H1 (cell line): Measurements from ENCODE around the gene RFPL2. TPM values are rescaled to one million over a fixed set of nuclear protein-coding genes. Genes with fewer than 3 reads are reported as not detected.
"Not testable (repeated sequence)": the region's sequence is repeated elsewhere in the genome, so short reads cannot be mapped to it uniquely, and the experiment has no call there.

ENCODE experiments used
- CTCF ChIA-PET: fragments of 300-600 bp; sonication (Branson Sonifier 250); formaldehyde crosslinking; loops from one replicate; lab custom pipeline; 2021; ENCODE audit not compliant: partially characterized antibody; lab: Charles Lee
- POLR2A ChIA-PET: fragments of 300-600 bp; sonication (Branson Sonifier 250); formaldehyde crosslinking; loops from one replicate; lab custom pipeline; 2021; ENCODE audit warnings: inconsistent platforms; ENCODE audit not compliant: partially characterized antibody; lab: Charles Lee
- DNase-seq, 2 experiments: peaks; one replicate each; pipeline versions ENCODE4 v3.0.0 to v3.0.0-alpha.2; 2010 to 2022; ENCODE audit warnings: low spot score in 2 of 2, low read depth in 1 of 2, mixed read lengths in 1 of 2
- FAIRE-seq: peaks from 2 replicates; lab custom pipeline; 2011; peaks lifted over from hg19 to GRCh38; lab: Jason Lieb, UNC
- H2AFZ ChIP-seq: 2 replicates; pipeline ENCODE4 v1.8.1; 2012; ENCODE audit warnings: low read length, inconsistent platforms
- H2AK5ac ChIP-seq: 2 replicates; pipeline ENCODE4 v1.6.1; 2013; ENCODE audit warnings: low read depth, low read length
- H2BK120ac ChIP-seq: replicated peaks from 2 replicates; pipeline ENCODE3; 2013; ENCODE audit warnings: low read depth, low read length, inconsistent platforms
- H2BK12ac ChIP-seq: 2 replicates; pipeline ENCODE4 v1.6.1; 2013; ENCODE audit warnings: low read depth, low read length
- H2BK15ac ChIP-seq: 2 replicates; pipeline ENCODE4 v1.6.1; 2013; ENCODE audit warnings: low read length
- H2BK20ac ChIP-seq: 2 replicates; pipeline ENCODE4 v1.6.1; 2013; ENCODE audit warnings: low read length
- H2BK5ac ChIP-seq: 2 replicates; pipeline ENCODE4 v1.6.1; 2013; ENCODE audit warnings: low read depth, low read length
- H3K14ac ChIP-seq: 2 replicates; pipeline ENCODE4 v1.6.1; 2013; ENCODE audit warnings: inconsistent platforms; ENCODE audit not compliant: insufficient read length
- H3K18ac ChIP-seq: 2 replicates; pipeline ENCODE4 v1.6.1; 2013; ENCODE audit warnings: low read length; ENCODE audit errors: extremely low read depth
- H3K23ac ChIP-seq: 2 replicates; pipeline ENCODE4 v1.6.1; 2013; ENCODE audit warnings: inconsistent platforms; ENCODE audit not compliant: insufficient read length
- H3K23me2 ChIP-seq: 2 replicates; pipeline ENCODE4 v1.6.1; 2013; ENCODE audit warnings: low read depth, low read length
- H3K27ac ChIP-seq: 2 replicates; pipeline ENCODE4 v1.6.1; 2011; ENCODE audit warnings: low read depth, low read length, inconsistent platforms
- H3K27me3 ChIP-seq, 4 experiments: replicated peaks in 1 of 4; 1 replicate in 1 of 4; 2 replicates in 3 of 4; pipeline versions ENCODE4 v1.6.1 to v1.8.1; 2011 to 2013; ENCODE audit warnings: low read length in 3 of 4, mild to moderate bottlenecking in 3 of 4, inconsistent platforms in 2 of 4, mixed read lengths in 2 of 4, moderate library complexity in 1 of 4; ENCODE audit not compliant: control insufficient read depth in 3 of 4, insufficient read depth in 3 of 4; ENCODE audit errors: extremely low read depth in 1 of 4
- H3K36me3 ChIP-seq, 4 experiments: 2 replicates each; pipeline versions ENCODE4 v1.6.1 to v1.8.1; 2011 to 2013; ENCODE audit warnings: mild to moderate bottlenecking in 4 of 4, low read length in 3 of 4, moderate library complexity in 2 of 4, control low read depth in 1 of 4, inconsistent platforms in 1 of 4; ENCODE audit not compliant: insufficient read depth in 4 of 4, control insufficient read depth in 2 of 4
- H3K4ac ChIP-seq: replicated peaks from 2 replicates; pipeline ENCODE3; 2013; ENCODE audit warnings: low read length, low read depth, mixed read lengths, inconsistent platforms; ENCODE audit not compliant: insufficient read length
- H3K4me1 ChIP-seq, 4 experiments: replicated peaks in 1 of 4; 1 replicate in 1 of 4; 2 replicates in 3 of 4; pipeline versions ENCODE4 v1.6.1 to v1.8.1; 2011 to 2013; ENCODE audit warnings: low read length in 3 of 4, inconsistent platforms in 2 of 4, mixed read lengths in 1 of 4; ENCODE audit not compliant: insufficient read depth in 4 of 4, control insufficient read depth in 3 of 4
- H3K4me2 ChIP-seq, 2 experiments: 2 replicates each; pipeline versions ENCODE4 v1.6.1 to v1.8.1; 2011 to 2013; ENCODE audit warnings: low read depth in 2 of 2, low read length in 2 of 2, control low read depth in 1 of 2, inconsistent platforms in 1 of 2, mild to moderate bottlenecking in 1 of 2; ENCODE audit not compliant: insufficient read depth in 1 of 2
- H3K4me3 ChIP-seq, 4 experiments: fragments of 200-600, 300-600 bp in 1 of 4; sonication (generic), shearing (Covaris generic), sonication (Bioruptor Twin) in 1 of 4; 2 replicates each; pipeline versions ENCODE4 v1.5.1 to v1.8.1; 2011 to 2016; ENCODE audit warnings: low read length in 4 of 4, low read depth in 3 of 4, control low read depth in 2 of 4, inconsistent platforms in 2 of 4, mild to moderate bottlenecking in 2 of 4, mixed read lengths in 1 of 4, moderate library complexity in 1 of 4; ENCODE audit not compliant: insufficient read depth in 2 of 4; ENCODE audit errors: extremely low read depth in 1 of 4
- H3K56ac ChIP-seq: replicated peaks from 2 replicates; pipeline ENCODE3; 2013; ENCODE audit warnings: low read depth, mild to moderate bottlenecking, mixed read lengths, low read length, inconsistent platforms; ENCODE audit not compliant: insufficient read length
- H3K79me1 ChIP-seq: 2 replicates; pipeline ENCODE4 v1.6.1; 2013; ENCODE audit warnings: low read depth, low read length, control low read depth
- H3K79me2 ChIP-seq, 2 experiments: 2 replicates each; pipeline versions ENCODE4 v1.6.1 to v1.8.1; 2012 to 2013; ENCODE audit warnings: low read length in 2 of 2, mild to moderate bottlenecking in 2 of 2, inconsistent platforms in 1 of 2; ENCODE audit not compliant: insufficient read depth in 2 of 2, control insufficient read depth in 1 of 2
- H3K9ac ChIP-seq, 4 experiments: replicated peaks in 1 of 4; 1 replicate in 1 of 4; 2 replicates in 3 of 4; pipeline versions ENCODE4 v1.6.1 to v1.8.1; 2011 to 2013; ENCODE audit warnings: low read depth in 3 of 4, low read length in 3 of 4, control low read depth in 2 of 4, mild to moderate bottlenecking in 2 of 4, moderate library complexity in 2 of 4, inconsistent platforms in 1 of 4; ENCODE audit errors: extremely low read depth in 1 of 4
- H3K9me3 ChIP-seq, 2 experiments: 2 replicates each; pipeline versions ENCODE4 v1.6.1 to v1.8.1; 2012 to 2013; ENCODE audit warnings: mild to moderate bottlenecking in 2 of 2, moderate library complexity in 2 of 2, control low read depth in 1 of 2, inconsistent platforms in 1 of 2, low read depth in 1 of 2, low read length in 1 of 2, mixed read lengths in 1 of 2; ENCODE audit not compliant: insufficient read depth in 2 of 2
- H4K20me1 ChIP-seq, 2 experiments: replicated peaks in 1 of 2; 2 replicates each; pipeline versions ENCODE3 to v1.8.1; 2011 to 2013; ENCODE audit warnings: inconsistent platforms in 2 of 2, low read length in 2 of 2, mild to moderate bottlenecking in 1 of 2; ENCODE audit not compliant: insufficient read depth in 2 of 2, control insufficient read depth in 1 of 2
- H4K5ac ChIP-seq: 2 replicates; pipeline ENCODE4 v1.6.1; 2013; ENCODE audit warnings: low read length, low read depth, mixed read lengths, inconsistent platforms; ENCODE audit not compliant: insufficient read length
- H4K8ac ChIP-seq: 2 replicates; pipeline ENCODE4 v1.8.0; 2013; ENCODE audit warnings: mild to moderate bottlenecking, moderate library complexity, low read length, inconsistent platforms; ENCODE audit not compliant: insufficient read depth; ENCODE audit errors: extremely low read depth
- H4K91ac ChIP-seq: replicated peaks from 2 replicates; pipeline ENCODE3; 2013; ENCODE audit warnings: low read length, mixed read lengths, inconsistent platforms; ENCODE audit not compliant: insufficient read length
- WGBS, 2 experiments: shearing (Covaris generic) in 1 of 2; methylation state at CpG; one replicate each; pipeline versions ENCODE4 v1.1.6 to v1.1.7; 2013 to 2015; ENCODE audit warnings: low lambda C conversion rate in 2 of 2, mixed read lengths in 2 of 2, inconsistent platforms in 1 of 2, low coverage in 1 of 2, missing lambda C conversion rate in 1 of 2; ENCODE audit not compliant: insufficient replicate concordance in 2 of 2, insufficient coverage in 1 of 2, insufficient read length in 1 of 2; ENCODE audit errors: extremely low coverage in 1 of 2, missing lambda C conversion rate in 1 of 2; 5-methylcytosine and 5-hydroxymethylcytosine counted together
- polyA plus RNA-seq, 7 experiments: library from polyadenylated mRNA; depleted of rRNA in 3 of 7; stranded (reverse) in 5 of 7; unstranded in 2 of 7; fragments of >200 nt in 5 of 7; fragments of 200-250 nt in 2 of 7; gene quantifications; 1 replicate in 5 of 7; 2 replicates in 1 of 7; 4 replicates in 1 of 7; pipeline versions ENCODE4 v1.2.1 to v1.2.3, GENCODE V29; 2011 to 2013; ENCODE audit warnings: missing spikeins in 2 of 7, mixed read lengths in 2 of 7
- total RNA-seq: library from RNA; stranded (reverse); fragmentation: NEBNext Ultra II Directional; extraction: Animal tissue kit (Norgen Biotek cat#: 25700); gene quantifications from 2 replicates; pipeline ENCODE4 v1.2.1, GENCODE V29; 2021

Gene RFPL2
- total and polyA plus RNA-seq, 2 of the 8 experiments (the other 6 are each of a cell fraction or from before 2014, with no cell fraction given), result 0.15 to 0.19 TPM

- H3K79me2 ChIP-seq, H2BK5ac ChIP-seq, H2BK20ac ChIP-seq, H3K23me2 ChIP-seq, H2BK120ac ChIP-seq, H3K23ac ChIP-seq, POLR2A ChIA-PET, FAIRE-seq, H3K4me2 ChIP-seq, H3K56ac ChIP-seq, H2BK15ac ChIP-seq, H3K9me3 ChIP-seq, H4K20me1 ChIP-seq, H4K5ac ChIP-seq, H3K79me1 ChIP-seq, H2AFZ ChIP-seq, H4K8ac ChIP-seq, CTCF ChIA-PET, H2AK5ac ChIP-seq, H3K14ac ChIP-seq, H4K91ac ChIP-seq, H3K36me3 ChIP-seq, DNase-seq, H3K27me3 ChIP-seq, H2BK12ac ChIP-seq, H3K27ac ChIP-seq, H3K4ac ChIP-seq, H3K4me3 ChIP-seq, H3K9ac ChIP-seq, H3K18ac ChIP-seq, H3K4me1 ChIP-seq: not testable (repeated sequence)
- 90% methylated on average over 5 of the region's 5 CpGs; no CpG with 5 or more reads in 1 of the 2 experiments for WGBS, 2 experiments
Observed at GRCh38 chr22:32160411-32160810, 44.5 kb downstream of the RFPL2 start.
